Testis (tissue), 2 donors: ENCODE measurements around the gene CPZ.

Experiments
- CTCF ChIP-seq, 3 experiments: fragments of 450-650 bp in 2 of 3; fragments of 200-600 bp in 1 of 3; sonication (generic) in 1 of 3; IDR thresholded peaks; one replicate each; pipeline ENCODE4 v1.5.1; 2016 to 2019; ENCODE audit warnings: antibody characterized with exemption in 3 of 3, mild to moderate bottlenecking in 2 of 3, moderate library complexity in 1 of 3
- POLR2A ChIP-seq: fragments of 450-650 bp; IDR thresholded peaks from one replicate; pipeline ENCODE4 v1.6.1; 2017; ENCODE audit warnings: antibody characterized with exemption, mild to moderate bottlenecking, moderate library complexity

- TF ChIP-seq CTCF (IDR thresholded peaks at IDR 0.05), result no peak
- no peak for TF ChIP-seq POLR2A
Observed at GRCh38 chr4:8591626-8592365, 769 bp upstream of the CPZ start.
